GM13976 (cell line): ENCODE data around the gene TXNDC8.

Experiments
- DNase-seq: peaks from one replicate; pipeline ENCODE4 v3.0.0; 2012; ENCODE audit warnings: low spot score
- CTCF ChIP-seq: IDR thresholded peaks from 2 replicates; pipeline ENCODE4 v1.5.1; 2012; ENCODE audit warnings: borderline replicate concordance, mild to moderate bottlenecking; ENCODE audit not compliant: insufficient read depth; ENCODE audit errors: extremely low read depth, missing control alignments, control extremely low read depth
- in situ Hi-C: fragments of 300-500 bp; cut with MboI; formaldehyde crosslinking; loops from one replicate; pipeline ENCODE4 v1.12.0; 2022; ENCODE audit warnings: low sequenced_read_pairs, mixed read lengths, inconsistent platforms; ENCODE audit not compliant: unreplicated experiment

TXNDC8 gene

GRCh38 chr9:110330484-110331105 lies 7.1 kb downstream of the TXNDC8 start:
- no peak for TF ChIP-seq CTCF
- in situ Hi-C loops, result no loop called here
- DNase-seq, result no peak

- in situ Hi-C loops, result no loop called here
- TF ChIP-seq CTCF, result no peak
- DNase-seq, result no peak
Observed at GRCh38 chr9:110329639-110330230, 7.9 kb downstream of the TXNDC8 start.

GRCh38 chr9:110328763-110329162 lies 8.9 kb downstream of the TXNDC8 start:
- DNase-seq, result no peak
- TF ChIP-seq CTCF, result no peak
- in situ Hi-C loops, result no loop called here

- in situ Hi-C loops, result no loop called here
- no peak for TF ChIP-seq CTCF
- DNase-seq, result no peak
Observed at GRCh38 chr9:110327716-110328115, 9.9 kb downstream of the TXNDC8 start.

- no peak for DNase-seq
- in situ Hi-C loops, result no loop called here
- no peak for TF ChIP-seq CTCF
Observed at GRCh38 chr9:110323818-110324217, 13.8 kb downstream of the TXNDC8 start.

GRCh38 chr9:110320651-110321445 lies 16.8 kb downstream of the TXNDC8 start:
- DNase-seq, result no peak
- TF ChIP-seq CTCF, result no peak
- in situ Hi-C loops, result no loop called here
